Natural killer cell (primary cell): ENCODE results near the gene AQP12A. TPM values are rescaled to one million over a fixed set of nuclear protein-coding genes. Genes with fewer than 3 reads are reported as not detected.

Source experiments
- ATAC-seq, 3 donors: fragments of 150-1000 bp in 2 of 3; fragments of 200-7000 bp in 1 of 3; cut with Tn5 transposase; 1 replicate in 1 of 3; 2 replicates in 2 of 3; pipeline ENCODE4 v1.10.0; 2021; ENCODE audit warnings: mild to moderate bottlenecking in 2 of 3, moderate library complexity in 2 of 3
- DNase-seq, 2 donors: peaks; one replicate each; pipeline versions ENCODE4 v3.0.0 to v3.0.0-alpha.2; 2013 to 2021; ENCODE audit warnings: mixed read lengths in 1 of 2
- H3K27ac ChIP-seq: one replicate; pipeline ENCODE4 v1.5.1; 2013; ENCODE audit warnings: mild to moderate bottlenecking, low read length
- H3K27me3 ChIP-seq: one replicate; pipeline ENCODE4 v1.6.1; 2013; ENCODE audit warnings: low read length; ENCODE audit not compliant: control insufficient read depth, insufficient read depth
- H3K36me3 ChIP-seq: one replicate; pipeline ENCODE4 v1.6.1; 2013; ENCODE audit warnings: low read length; ENCODE audit not compliant: control insufficient read depth, insufficient read depth
- H3K4me1 ChIP-seq: one replicate; pipeline ENCODE4 v1.6.1; 2013; ENCODE audit warnings: low read length; ENCODE audit not compliant: control insufficient read depth, insufficient read depth
- H3K4me3 ChIP-seq: one replicate; pipeline ENCODE4 v1.5.1; 2013; ENCODE audit warnings: low read length
- H3K9me3 ChIP-seq: one replicate; pipeline ENCODE4 v1.6.1; 2013; ENCODE audit warnings: low read length; ENCODE audit not compliant: control insufficient read depth, insufficient read depth
- H3K27ac Mint-ChIP-seq, 2 donors: one replicate each; pipeline ENCODE4 v1.8.0; 2022; ENCODE audit warnings: mild to moderate bottlenecking in 2 of 2, mixed read lengths in 2 of 2, moderate library complexity in 1 of 2
- H3K27me3 Mint-ChIP-seq, 2 donors: one replicate each; pipeline ENCODE4 v1.8.0; 2022; ENCODE audit warnings: low read depth in 2 of 2, mixed read lengths in 2 of 2
- H3K36me3 Mint-ChIP-seq: one replicate; pipeline ENCODE4 v1.8.0; 2022; ENCODE audit warnings: mixed read lengths
- H3K4me1 Mint-ChIP-seq, 2 donors: one replicate each; pipeline ENCODE4 v1.8.0; 2022; ENCODE audit warnings: mixed read lengths in 2 of 2
- H3K4me3 Mint-ChIP-seq: one replicate; pipeline ENCODE4 v1.8.0; 2022; ENCODE audit warnings: mild to moderate bottlenecking, moderate library complexity, mixed read lengths
- H3K9me3 Mint-ChIP-seq, 2 donors: one replicate each; pipeline ENCODE4 v1.8.0; 2022; ENCODE audit warnings: mixed read lengths in 2 of 2
- WGBS: methylation state at CpG from one replicate; pipeline ENCODE4 v1.1.7; 2013; ENCODE audit warnings: missing lambda C conversion rate; ENCODE audit not compliant: insufficient coverage; 5-methylcytosine and 5-hydroxymethylcytosine counted together
- intact Hi-C: fragments of 100-400 bp; cut with micrococcal nuclease; formaldehyde crosslinking; loops from one replicate; pipeline ENCODE4 v1.14.2; 2022
- total RNA-seq, 4 donors: library from RNA; stranded (reverse); fragments of 120-200 nt in 1 of 4; gene quantifications; one replicate each; pipeline versions ENCODE4 v1.2.3 to v1.2.4, GENCODE V29; 2013 to 2022
- TF ChIP-seq, protein P1 (sequence below): fragments of 200-600 bp; IDR thresholded peaks from one replicate; pipeline ENCODE4 v1.8.0; 2022; ENCODE audit warnings: antibody characterized with exemption

The AQP12A gene
- total RNA-seq, 3 donors from 2014 or later (not counting 1 experiment from before 2014, with no cell fraction given): not detected

GRCh38 chr2:240717681-240718581 is 26.3 kb downstream of the AQP12A start:
- DNase-seq (no peak), ATAC-seq (no peak)
- H3K27me3 ChIP-seq: no peaks in the 10 kb centered on the region
- Mint-ChIP-seq H3K27ac (no peak overlapping the region), H3K9me3 (no peaks in the 10 kb centered on the region), H3K4me3 (no peak overlapping the region), H3K36me3 (no peaks in the 10 kb centered on the region), H3K27me3 (no peaks in the 10 kb centered on the region), H3K4me1 (no peaks in the 10 kb centered on the region)
- H3K4me1 ChIP-seq: no peaks in the 10 kb centered on the region
- intact Hi-C loops: no loop called here
- WGBS: 91% methylated on average over 31 of the region's 31 CpGs
- no peak overlapping the region for H3K27ac ChIP-seq
- no peak overlapping the region for H3K4me3 ChIP-seq
- TF ChIP-seq, protein P1, sequence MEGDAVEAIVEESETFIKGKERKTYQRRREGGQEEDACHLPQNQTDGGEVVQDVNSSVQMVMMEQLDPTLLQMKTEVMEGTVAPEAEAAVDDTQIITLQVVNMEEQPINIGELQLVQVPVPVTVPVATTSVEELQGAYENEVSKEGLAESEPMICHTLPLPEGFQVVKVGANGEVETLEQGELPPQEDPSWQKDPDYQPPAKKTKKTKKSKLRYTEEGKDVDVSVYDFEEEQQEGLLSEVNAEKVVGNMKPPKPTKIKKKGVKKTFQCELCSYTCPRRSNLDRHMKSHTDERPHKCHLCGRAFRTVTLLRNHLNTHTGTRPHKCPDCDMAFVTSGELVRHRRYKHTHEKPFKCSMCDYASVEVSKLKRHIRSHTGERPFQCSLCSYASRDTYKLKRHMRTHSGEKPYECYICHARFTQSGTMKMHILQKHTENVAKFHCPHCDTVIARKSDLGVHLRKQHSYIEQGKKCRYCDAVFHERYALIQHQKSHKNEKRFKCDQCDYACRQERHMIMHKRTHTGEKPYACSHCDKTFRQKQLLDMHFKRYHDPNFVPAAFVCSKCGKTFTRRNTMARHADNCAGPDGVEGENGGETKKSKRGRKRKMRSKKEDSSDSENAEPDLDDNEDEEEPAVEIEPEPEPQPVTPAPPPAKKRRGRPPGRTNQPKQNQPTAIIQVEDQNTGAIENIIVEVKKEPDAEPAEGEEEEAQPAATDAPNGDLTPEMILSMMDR: no peak
- no peaks in the 10 kb centered on the region for H3K9me3 ChIP-seq
- no peaks in the 10 kb centered on the region for H3K36me3 ChIP-seq

GRCh38 chr2:240718896-240719490 is 27.3 kb downstream of the AQP12A start:
- Histone ChIP-seq H3K27me3 (no peaks in the 10 kb centered on the region), H3K9me3 (no peaks in the 10 kb centered on the region), H3K27ac (no peak overlapping the region), H3K4me1 (no peaks in the 10 kb centered on the region), H3K4me3 (no peak overlapping the region), H3K36me3 (no peaks in the 10 kb centered on the region)
- intact Hi-C loops: no loop called here
- TF ChIP-seq, protein P1: no peak
- no peaks in the 10 kb centered on the region for H3K9me3 Mint-ChIP-seq
- WGBS: 89% methylated on average over 25 of the region's 25 CpGs
- no peak overlapping the region for H3K4me3 Mint-ChIP-seq
- DNase-seq (no peak), ATAC-seq (no peak)
- H3K27me3 Mint-ChIP-seq: no peaks in the 10 kb centered on the region
- no peaks in the 10 kb centered on the region for H3K36me3 Mint-ChIP-seq
- no peak overlapping the region for H3K27ac Mint-ChIP-seq
- no peaks in the 10 kb centered on the region for H3K4me1 Mint-ChIP-seq

DNA sequence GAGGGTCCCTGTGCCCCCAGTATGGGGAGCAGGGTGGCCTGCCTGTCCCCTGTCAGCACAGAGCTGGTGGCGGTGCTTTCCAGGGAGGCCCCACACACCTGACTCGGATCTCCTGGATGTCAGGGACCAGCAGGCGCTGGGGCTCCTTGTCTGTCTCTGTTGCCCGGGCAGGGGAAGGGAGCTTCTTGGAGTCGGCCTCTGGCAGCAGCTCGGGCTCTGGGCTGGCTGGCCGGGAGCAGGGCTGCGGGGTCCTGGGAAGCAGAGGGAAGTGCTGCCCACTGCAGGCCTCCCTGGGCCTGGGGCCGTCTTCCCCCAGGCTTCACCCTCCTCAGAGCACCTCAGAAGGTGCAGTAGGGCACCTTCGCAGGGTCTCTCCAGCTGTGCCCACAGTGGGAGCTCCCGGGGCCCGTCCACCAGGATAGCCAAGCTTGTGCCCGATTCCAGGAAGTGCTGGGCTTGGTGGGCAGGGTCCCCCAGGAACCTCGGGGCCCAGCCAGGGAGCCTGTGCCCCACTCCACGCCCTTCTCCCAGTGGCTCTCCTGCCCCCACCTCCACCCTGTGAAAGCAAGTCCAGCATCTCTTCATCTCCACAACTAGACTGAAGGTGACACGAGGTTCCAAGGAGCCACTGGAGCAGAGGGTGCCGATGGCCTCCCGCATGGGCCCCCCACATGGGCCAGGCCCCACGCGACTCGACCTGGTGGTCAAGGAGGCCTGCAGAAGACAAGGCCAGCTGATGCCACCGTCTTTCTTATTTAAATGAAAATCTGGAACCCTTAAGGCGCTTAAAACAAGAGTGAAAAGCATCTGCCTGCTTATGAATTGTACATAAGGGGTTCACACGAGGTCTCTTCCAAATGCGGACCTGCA is 28.2 kb downstream of the AQP12A start:
- Histone ChIP-seq H3K4me3 (no peak overlapping the region), H3K9me3 (no peaks in the 10 kb centered on the region), H3K27me3 (no peaks in the 10 kb centered on the region), H3K4me1 (no peaks in the 10 kb centered on the region), H3K36me3 (no peaks in the 10 kb centered on the region), H3K27ac (no peak overlapping the region)
- Mint-ChIP-seq H3K4me3 (no peak overlapping the region), H3K36me3 (no peaks in the 10 kb centered on the region), H3K9me3 (no peaks in the 10 kb centered on the region), H3K27me3 (no peaks in the 10 kb centered on the region), H3K4me1 (no peaks in the 10 kb centered on the region), H3K27ac (no peak overlapping the region)
- ATAC-seq (no peak), DNase-seq (no peak)
- TF ChIP-seq, protein P1: no peak
- intact Hi-C loops: no loop called here
- 87% methylated on average over 25 of the region's 25 CpGs for WGBS
